Ishikawa (cell line): Measurements from ENCODE around the gene FAM174C.

Experiments used
- CREB1 ChIP-seq: IDR thresholded peaks from 2 replicates; pipeline ENCODE4 v1.6.1; 2012; ENCODE audit warnings: low read depth
- EP300 ChIP-seq: IDR thresholded peaks from 2 replicates; pipeline ENCODE4 v1.6.1; 2012; ENCODE audit warnings: borderline replicate concordance
- RAD21 ChIP-seq: IDR thresholded peaks from 2 replicates; pipeline ENCODE4 v1.6.1; 2012; ENCODE audit warnings: low read depth
- YY1 ChIP-seq: IDR thresholded peaks from 2 replicates; pipeline ENCODE4 v1.6.1; 2012; ENCODE audit warnings: low read depth

DNA sequence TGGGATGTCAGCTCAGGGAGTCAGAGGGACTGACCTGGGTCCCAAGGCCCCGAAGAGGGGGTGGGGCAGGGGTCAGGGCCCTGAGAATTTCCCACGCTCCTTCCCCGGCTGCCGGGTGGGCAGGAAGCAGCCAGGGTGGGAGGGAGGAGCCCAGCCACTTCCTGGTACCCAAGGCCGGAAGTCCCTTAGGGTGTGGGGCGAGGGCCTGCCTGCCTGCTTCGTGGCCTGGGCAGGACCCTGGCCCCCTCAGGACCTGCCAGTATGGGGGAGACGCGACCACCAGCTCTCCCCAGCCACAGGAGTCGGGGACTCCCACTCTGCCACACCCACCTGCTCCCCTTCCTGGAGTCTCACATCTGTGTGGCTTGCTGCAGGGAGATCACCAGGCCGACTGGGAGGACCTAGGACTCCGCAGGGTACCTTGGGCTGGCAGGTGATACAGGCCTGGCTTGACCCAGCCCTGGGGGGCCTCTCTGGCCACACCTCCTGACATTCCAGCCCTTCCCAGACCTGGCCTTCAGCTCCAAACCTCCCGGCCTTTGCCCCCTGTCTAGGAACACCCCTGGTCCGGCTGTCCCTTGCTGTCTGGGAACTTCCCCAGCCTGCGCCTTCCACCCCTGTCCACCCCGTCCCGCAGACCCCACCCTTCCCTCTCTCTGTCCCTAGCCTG, 16.0 kb upstream of the FAM174C start:
- TF ChIP-seq EP300 (peak; percentile 11; the same call in 1 of the 2 replicates), CREB1 (no peak), RAD21 (no peak), YY1 (0 out of 2 replicates have a peak, but pooled peaks have one; percentile 4)
